DMS79 treated with DMSO at 0.1 percent for 48 hours (cell line): ENCODE results near the gene FOLR2.
"Not testable (repeated sequence)": the region's sequence is repeated elsewhere in the genome, so short reads cannot be mapped to it uniquely, and the experiment has no call there.

Source experiments
- DNase-seq: peaks from one replicate; lab custom pipeline; 2025; lab: John Stamatoyannopoulos, UW

The FOLR2 gene

DNA sequence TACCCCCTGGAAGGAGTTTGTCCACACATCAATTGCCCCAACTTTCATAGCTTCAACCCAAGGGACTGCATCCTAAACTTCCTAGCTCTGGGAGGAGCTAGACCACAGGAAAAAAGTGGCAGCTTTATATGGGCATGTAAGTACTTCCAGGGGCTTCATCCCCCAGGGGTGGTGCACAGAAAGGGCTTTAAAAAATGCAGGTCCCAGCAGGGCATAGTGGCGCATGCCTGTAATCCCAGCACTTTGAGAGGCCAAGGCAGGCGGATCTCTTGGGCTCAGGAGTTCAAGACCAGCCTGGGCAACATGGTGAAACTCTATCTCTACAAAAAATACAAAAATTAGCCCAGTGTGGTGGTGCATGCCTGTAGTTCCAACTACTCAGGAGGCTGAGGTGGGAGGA is 9.8 kb upstream of the FOLR2 start:
- not testable (repeated sequence) for DNase-seq

DNA sequence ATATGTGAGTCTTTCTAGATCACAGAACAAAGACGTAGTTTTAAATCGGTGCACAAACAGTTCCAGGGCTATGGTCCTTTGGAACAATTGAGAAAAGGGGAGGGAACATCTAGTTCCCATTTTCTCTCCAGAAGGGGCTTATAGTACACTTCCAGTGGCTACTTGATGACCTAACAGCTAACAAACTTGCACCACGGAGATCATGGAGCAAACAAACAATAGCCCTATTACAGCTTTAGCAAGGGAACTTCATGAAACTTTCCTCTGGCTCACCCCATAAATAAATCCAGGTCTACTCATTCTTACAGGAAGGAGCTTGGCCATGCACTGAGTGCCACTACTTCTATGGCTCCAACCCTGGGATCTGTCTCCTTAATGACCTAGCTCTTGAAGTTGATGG is 8.3 kb upstream of the FOLR2 start:
- no peak for DNase-seq

DNA sequence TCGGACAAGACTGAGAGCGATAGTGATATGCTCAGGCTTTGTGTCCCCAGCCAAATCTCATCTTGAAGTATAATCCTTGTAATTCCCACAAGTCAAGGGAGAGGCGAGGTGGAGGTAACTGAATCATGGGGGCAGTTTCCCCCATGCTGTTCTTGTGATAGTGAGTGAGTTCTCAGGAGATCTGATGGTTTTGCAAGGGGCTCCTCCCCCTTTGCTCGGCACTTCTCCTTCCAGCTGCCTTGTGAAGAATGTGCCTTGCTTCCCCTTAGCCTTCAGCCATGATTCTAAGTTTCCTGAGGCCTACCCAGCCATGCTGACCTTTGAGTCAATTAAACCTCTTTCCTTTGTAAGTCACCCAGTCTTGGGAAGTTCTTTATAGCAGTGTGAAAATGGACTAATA is 7.5 kb upstream of the FOLR2 start:
- no peak for DNase-seq

DNA sequence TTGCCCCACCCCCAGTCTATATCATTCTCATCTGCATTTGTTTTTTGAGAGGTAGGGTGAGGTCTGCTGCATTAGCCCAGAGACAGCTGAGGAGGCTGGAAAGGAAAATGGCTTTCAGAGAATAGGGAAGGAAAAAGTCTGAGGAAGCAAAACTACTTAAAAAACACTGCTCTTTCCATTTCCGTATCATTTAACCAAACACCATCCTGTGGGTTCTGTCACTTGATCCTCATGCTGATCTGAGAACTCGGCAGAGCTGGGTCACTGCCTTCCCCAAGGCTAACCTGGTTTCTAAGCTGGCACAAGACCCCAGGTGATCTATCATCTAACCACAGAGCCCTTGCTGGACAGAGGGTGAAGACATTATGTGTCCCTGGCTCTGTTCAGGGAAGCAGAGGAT is 1.2 kb downstream of the FOLR2 start:
- no peak for DNase-seq

DNA sequence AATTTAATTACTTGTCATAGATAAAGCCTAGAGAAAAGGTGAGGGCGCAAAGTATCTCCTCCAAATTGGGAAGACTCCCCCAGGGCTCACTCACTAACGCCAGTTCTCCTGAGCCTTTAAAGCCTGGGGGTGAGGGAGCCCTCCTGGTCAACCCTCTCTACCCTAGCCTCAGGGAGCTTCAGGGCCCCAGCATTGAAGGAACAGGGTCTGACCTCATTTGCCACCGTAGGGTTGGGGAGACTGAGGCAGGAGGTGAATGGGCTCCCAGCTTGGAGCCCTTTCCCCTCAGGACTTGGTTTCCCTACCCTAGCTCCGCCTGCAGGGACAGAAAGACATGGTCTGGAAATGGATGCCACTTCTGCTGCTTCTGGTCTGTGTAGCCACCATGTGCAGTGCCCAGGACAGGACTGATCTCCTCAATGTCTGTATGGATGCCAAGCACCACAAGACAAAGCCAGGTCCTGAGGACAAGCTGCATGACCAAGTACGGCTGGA is 1.7 kb downstream of the FOLR2 start:
- no peak for DNase-seq

DNA sequence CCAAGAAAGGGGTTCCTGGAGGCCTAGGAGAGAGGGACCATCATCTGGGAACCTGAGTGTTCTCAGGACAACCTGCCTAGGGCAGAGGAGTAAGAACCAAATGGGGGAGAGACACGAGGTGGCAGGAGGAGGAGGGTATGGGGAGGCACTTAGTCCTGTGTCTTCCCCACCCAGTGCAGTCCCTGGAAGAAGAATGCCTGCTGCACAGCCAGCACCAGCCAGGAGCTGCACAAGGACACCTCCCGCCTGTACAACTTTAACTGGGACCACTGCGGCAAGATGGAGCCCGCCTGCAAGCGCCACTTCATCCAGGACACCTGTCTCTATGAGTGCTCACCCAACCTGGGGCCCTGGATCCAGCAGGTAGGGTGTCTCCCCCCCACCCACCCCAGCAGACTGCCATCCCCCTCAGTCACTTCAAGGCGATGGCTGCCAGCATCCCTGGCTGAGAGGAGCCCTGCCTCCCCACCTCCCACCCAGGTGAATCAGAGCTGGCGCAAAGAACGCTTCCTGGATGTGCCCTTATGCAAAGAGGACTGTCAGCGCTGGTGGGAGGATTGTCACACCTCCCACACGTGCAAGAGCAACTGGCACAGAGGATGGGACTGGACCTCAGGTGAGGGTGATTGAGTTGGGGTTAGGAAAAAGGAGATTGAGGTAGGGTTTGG is 4.2 kb downstream of the FOLR2 start:
- no peak for DNase-seq

DNA sequence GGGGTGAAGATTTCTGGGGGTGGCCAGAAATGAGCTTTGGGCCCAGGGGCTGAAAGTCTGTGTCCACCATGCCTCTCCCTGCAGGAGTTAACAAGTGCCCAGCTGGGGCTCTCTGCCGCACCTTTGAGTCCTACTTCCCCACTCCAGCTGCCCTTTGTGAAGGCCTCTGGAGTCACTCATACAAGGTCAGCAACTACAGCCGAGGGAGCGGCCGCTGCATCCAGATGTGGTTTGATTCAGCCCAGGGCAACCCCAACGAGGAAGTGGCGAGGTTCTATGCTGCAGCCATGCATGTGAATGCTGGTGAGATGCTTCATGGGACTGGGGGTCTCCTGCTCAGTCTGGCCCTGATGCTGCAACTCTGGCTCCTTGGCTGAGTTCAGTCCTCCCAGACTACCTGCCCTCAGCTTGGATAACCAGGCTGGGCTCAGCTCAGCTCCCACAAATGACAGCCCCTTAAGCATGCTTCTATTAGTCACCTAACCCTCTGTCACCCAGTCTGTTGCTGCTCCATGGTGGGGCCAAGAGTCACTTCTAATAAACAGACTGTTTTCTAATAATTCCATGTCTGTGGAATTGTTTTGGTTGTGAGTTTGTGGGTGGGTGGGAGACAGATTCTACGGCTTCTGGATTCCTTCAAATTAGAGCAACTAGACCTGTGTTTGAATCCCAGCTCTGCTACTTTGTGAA is 4.9 kb downstream of the FOLR2 start:
- DNase-seq: no peak

DNA sequence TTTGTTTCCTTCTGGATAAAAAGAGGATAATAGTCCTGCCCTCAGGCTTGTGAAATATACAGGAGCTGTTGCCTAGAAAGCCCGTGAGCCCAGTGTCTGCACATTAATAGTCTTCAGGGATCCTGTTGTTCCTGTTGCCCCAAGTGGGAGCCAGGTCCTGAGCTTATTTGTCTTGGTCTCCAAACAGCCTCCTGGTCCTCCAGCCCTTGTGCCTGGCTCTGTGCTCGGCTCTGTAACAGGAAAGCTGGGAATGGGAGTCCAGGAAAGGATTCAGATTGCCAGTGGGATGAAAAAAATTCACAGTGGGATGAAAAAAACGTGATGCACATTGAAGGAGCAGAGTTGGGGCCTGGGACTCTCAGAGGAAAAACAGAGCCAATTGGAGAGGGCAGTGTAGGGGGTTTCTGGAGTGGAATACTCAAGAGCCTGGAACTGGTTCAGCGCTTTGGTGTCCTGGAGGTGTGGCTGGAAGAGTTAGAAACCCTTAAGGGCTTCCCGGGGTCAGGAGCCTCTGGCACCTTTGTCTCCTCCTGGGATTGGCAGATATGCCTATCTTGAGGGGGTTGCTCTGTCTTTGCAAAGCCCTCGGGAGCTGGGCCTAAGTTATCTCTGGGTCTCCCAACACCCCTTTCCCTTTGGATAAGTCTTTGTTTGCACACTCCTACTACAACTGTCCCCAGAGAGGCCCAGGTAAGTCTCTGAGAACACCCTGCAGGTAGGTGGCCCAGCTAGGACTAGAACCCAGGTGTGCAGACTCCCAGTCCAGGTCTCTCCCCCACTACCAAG is 5.7 kb downstream of the FOLR2 start:
- peak; percentile 77 for DNase-seq

DNA sequence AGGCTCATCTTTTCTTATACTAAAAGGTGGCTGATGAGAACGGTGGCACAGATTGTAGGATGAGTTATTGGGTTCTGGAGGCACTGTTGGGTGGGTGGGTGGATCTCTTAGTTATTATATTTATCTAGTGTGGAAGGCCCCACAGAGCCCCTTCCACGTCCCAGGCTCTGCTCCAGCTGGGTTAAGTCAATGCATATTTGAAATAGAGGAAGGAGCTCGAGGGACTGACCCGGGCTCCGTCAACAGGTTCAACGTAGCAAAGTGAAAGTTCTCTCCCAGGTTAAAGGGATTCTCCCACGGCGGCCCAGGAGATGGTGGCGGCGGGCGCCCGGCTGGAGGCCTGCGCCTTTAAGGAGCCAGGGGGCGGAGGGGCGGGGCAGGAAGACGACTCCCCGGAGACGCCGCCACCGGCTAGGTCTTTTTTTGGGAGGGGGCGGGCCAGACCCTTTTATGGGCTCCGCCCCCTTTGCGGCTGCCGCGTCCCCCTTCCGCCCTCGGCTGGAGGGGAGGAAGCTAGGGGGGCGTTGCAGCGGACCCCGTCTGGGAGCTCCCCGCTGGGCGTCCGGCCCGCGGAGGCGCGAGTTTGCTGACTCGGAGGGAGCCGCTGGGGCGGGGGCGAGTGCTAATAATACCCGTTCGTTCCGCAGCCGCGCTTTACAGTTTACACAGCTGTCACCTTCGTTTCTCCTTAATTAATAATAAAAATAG is 6.5 kb downstream of the FOLR2 start:
- DNase-seq: peak; percentile 98

DNA sequence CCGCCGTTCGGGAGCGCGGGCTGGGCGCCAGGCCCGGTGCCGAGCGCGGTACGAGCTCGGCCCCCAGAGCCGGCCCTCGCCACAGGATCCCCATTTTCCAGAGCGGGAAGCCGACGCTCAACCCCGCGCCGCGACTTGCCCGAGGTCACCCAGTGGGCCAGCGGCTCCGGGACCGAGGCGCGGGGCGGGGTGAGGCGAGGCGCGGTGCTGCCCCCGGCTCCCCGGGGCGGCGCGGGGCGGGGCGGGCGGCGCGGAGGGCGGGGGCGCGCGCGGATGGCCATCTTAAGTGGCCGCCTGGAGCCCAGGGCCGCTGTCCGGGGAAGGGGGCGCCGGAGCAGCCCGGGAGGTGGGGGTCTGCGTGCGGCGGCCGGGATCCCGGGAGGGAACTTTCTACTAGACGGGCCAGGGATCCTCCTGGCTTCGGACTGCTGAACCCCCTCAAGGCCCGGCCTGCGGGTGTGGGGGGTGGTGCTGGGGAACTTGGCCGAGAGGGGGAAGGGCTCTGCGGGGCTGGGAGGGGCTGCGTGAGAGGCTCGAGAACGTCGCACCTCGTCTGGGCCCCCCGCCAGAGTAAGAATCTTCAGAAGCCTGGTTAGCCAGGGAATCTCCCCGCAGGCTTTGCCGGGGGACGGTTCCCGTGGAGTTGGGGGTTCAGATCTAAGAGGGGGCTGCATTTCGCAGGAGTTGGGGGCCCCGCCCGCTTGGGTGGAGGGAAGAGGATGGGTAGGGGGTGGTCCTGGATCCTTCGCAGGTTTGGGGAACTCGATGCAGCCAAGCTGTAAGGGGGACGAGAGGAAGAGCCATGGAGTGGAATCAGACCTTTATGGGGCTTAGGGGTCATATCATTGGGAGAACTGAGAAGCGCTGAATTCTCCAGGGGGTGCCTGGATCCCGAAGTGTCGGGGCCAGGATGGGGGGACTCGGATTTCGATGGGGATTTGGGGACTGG is 7.3 kb downstream of the FOLR2 start:
- DNase-seq: peak; percentile 61

DNA sequence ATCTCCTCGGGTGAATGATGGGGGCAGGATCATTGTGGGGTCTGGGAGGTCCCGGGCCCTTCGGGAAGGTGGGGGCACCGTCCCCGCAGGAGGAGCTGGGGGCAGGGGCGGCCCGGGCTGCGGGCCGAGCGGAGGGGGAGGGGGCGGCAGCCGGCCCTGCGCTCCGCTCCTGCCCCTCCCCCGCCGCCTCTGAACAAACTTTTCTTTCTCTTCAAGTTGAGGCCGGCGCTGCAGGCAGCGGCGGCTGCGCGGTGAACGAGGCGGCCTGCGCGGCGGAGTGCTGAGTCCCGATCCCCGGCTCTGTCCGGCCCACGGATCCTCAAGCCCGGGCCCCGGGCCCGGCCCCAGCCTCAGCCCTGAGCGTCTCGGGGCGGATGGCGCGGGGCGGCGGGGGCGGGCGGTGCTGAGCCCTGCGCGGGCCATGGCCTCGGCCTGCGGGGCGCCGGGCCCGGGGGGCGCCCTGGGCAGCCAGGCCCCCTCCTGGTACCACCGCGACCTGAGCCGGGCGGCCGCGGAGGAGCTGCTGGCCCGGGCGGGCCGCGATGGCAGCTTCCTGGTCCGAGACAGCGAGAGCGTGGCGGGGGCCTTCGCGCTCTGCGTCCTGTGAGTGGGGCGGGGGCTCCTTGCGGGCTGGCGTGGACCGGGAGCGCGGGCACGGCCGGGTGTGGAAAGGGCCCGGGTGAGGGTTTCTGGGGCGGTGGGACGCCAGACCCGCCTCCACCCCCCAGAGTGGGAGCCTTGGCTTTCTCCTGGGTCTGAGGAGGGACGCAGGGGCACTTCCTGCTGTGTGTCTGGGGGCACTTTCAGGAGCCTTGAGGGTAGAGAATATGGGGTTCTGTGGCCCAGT is 8.2 kb downstream of the FOLR2 start, which contains the start of gene INPPL1:
Gene INPPL1, plus strand, starts transcription at position 204 of the 847 bp plus-strand sequence. Its CDS starts 218 bp downstream, at position 422.
- DNase-seq: peak; percentile 28

DNA sequence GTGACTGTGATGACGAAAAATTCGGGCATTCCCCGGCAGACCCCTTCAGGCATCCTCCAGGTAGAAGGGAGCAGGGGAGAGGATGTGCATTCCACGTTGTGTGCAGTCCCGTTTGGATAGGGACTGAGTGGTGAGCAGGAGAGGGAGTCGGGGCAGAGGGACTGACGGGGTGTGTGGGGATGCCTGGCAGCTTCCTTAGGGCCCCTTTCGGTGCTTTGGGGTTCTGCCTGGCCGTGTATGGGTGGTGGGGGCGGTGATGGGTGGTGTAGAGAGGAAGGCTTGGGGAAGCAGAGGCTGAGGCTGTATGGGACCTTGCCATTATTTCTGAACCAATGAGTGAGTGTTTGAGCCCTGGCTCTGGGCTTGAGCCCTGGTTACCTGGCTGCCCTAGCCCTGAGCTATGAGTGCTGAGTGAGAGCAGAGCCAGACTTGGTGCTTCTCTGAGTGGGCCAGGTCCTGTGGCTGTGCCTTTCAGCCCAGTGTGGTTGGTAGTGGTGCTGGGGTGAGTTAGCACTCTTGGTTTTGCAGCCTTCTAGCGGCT is 8.9 kb downstream of the FOLR2 start:
- peak; percentile 20 for DNase-seq

DNA sequence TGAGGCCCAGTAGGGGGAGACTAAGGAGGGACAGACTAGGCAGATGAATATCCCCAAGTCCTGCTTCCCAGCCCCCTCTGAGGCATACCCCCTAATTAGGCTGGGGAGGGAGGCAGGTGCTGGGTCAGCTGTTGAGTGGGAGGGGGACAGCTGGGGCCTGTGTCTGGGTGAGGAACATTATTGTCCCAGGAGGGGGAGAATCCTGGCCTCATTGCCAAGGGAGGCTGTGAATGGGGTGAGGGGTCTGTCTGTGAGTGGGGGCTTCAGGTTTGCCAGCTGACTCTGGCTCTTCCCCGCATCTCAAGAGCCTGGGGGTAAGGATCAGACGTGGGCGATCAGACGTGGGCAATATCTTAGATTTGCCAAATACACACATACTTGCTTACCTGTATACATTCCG is 10.1 kb downstream of the FOLR2 start:
- DNase-seq: no peak

DNA sequence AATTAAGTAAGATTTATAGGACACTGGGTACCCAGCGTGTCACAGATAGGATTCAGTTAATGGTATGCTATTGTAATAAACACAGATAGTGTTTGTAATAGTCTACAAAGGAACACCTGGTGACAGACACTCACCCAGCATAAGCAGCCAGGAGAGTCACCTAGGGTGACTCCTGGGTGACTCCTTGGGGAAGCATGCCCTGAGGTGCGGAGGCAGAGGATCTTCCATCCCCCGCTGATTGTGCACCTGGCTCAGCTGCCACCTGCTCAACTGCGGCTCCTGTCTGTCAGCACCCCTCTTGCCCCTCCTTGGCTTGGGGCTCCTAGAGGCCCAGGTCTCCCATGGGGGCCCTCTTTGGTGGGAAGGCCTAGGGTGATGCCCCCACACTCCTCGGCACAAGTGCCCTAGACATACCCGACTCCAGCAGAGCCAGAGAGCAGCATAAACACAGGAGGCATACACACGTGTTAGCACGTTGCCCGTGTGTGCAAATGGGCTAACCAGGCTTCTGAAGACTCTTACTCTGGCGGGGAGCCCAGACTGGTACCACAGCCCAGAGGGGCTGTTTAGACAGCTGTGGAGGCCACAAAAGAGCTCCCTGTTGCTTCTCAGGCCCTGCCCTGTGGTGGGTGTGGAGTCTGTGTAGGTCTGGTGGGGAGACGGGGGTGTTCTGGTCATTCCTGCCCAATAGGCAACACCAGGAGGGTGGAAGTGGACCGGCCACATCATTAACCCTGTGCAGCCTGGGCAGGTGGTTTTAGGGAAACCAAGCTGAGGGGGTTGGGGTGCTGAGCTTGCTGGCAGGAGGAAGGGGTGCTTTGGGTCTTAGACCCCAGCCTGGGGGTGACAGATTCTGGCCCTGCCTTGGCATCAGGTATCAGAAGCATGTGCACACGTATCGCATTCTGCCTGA is 11.0 kb downstream of the FOLR2 start:
- peak; percentile 93 for DNase-seq

DNA sequence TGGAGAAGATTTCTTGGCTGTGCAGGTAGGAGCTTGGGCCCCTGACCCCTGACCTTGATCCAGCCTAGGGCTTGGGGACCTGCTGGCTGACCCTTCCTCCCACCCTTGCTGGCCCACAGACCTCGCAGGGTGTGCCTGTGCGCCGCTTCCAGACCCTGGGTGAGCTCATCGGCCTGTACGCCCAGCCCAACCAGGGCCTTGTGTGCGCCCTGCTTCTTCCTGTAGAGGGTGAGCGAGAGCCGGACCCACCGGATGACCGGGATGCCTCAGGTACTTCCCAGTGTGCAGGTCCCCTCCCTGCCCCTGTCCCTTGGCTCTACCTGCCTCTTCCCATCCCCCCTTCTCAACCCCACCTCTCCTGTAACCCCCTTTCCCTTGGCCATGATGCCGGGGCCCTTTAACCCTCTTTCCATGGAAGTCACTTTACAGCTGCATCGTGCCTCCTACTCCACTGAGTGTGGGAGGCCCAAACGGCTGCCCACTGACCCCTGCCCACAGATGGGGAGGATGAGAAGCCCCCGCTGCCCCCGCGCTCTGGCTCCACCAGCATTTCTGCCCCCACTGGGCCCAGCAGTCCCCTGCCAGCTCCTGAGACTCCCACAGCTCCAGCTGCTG is 11.7 kb downstream of the FOLR2 start:
- no peak for DNase-seq

DNA sequence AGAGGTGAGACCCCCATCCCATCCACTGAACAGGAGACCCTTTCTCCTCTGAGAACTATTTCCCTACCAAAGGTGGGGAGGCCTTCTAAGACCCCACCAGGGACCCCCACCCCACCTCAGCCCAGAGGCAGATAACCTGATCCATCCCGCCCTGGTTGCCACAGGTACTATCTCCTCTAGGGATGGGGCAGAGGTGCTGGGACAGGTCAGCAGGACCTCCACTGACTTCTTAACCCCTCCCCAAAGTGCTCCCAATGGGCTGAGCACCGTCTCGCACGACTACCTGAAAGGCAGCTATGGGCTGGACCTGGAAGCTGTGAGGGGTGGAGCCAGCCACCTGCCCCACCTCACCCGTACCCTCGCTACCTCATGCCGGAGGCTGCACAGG is 12.2 kb downstream of the FOLR2 start:
- no peak for DNase-seq

DNA sequence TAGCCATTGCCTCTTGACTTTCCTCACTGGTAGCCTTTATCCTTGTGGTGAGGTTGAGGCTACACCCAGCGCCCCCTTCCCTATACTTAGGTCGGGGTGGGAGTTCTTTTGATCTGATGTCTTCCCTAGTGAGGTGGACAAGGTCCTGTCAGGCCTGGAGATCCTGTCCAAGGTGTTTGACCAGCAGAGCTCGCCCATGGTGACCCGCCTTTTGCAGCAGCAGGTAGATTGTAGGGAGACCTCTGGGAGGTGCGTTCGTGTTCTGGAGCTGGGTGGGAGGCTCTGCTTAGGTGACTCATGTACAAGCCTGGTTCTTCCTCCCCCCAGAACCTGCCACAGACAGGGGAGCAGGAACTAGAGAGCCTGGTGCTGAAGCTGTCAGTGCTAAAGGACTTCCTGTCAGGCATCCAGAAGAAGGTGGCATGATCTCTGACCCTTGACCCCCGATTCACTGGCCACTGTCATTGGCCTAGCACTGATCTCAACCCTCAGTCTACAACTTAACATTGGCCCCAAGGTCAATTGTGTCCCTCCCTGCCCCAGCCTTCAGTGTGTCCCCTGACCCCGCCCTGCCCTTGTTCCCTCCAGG is 12.8 kb downstream of the FOLR2 start:
- no peak for DNase-seq
